PC-3 (cell line): Measurements from ENCODE around the gene CEP126.

ENCODE experiments used
- CTCF ChIP-seq: fragments of 300-600 bp; sonication (generic); conservative IDR thresholded peaks from 2 replicates; pipeline ENCODE4 v1.5.1; 2017; ENCODE audit warnings: antibody characterized with exemption, low read depth, mild to moderate bottlenecking, low read length
- EZH2phosphoT487 ChIP-seq: fragments of 300-600 bp; sonication (generic); IDR thresholded peaks from 2 replicates; pipeline ENCODE4 v1.6.1; 2018; ENCODE audit warnings: mild to moderate bottlenecking, antibody characterized with exemption, low read length, borderline replicate concordance

- no peak for TF ChIP-seq CTCF
- TF ChIP-seq EZH2phosphoT487, result no peak
Measured at GRCh38 chr11:101914341-101914737, 471 bp upstream of the CEP126 start.
